Immature natural killer cell (primary cell): ENCODE measurements around the gene CACNA2D1. TPM values are rescaled to one million over a fixed set of nuclear protein-coding genes. Genes with fewer than 3 reads are reported as not detected.

Source experiments
- DNase-seq, 3 donors: peaks; one replicate each; pipeline ENCODE4 v3.0.0; 2022; ENCODE audit warnings: mixed read lengths in 1 of 3
- H3K27ac Mint-ChIP-seq, 6 donors: one replicate each; pipeline ENCODE4 v1.8.0; 2020; ENCODE audit warnings: mixed read lengths in 6 of 6, mild to moderate bottlenecking in 5 of 6, inconsistent platforms in 4 of 6, moderate library complexity in 3 of 6
- H3K27me3 Mint-ChIP-seq, 3 donors: one replicate each; pipeline ENCODE4 v1.8.0; 2020 to 2021; ENCODE audit warnings: low read depth in 3 of 3, mild to moderate bottlenecking in 3 of 3, mixed read lengths in 3 of 3, moderate library complexity in 3 of 3, inconsistent platforms in 1 of 3
- H3K36me3 Mint-ChIP-seq, 3 donors: one replicate each; pipeline ENCODE4 v1.8.0; 2020; ENCODE audit warnings: mixed read lengths in 3 of 3, inconsistent platforms in 2 of 3, mild to moderate bottlenecking in 2 of 3
- H3K4me1 Mint-ChIP-seq, 2 donors: one replicate each; pipeline ENCODE4 v1.8.0; 2020; ENCODE audit warnings: inconsistent platforms in 2 of 2, mild to moderate bottlenecking in 2 of 2, mixed read lengths in 2 of 2, moderate library complexity in 1 of 2
- H3K4me3 Mint-ChIP-seq, 5 donors: one replicate each; pipeline ENCODE4 v1.8.0; 2020; ENCODE audit warnings: mild to moderate bottlenecking in 5 of 5, mixed read lengths in 5 of 5, inconsistent platforms in 3 of 5, moderate library complexity in 3 of 5
- H3K9me3 Mint-ChIP-seq, 6 donors: one replicate each; pipeline ENCODE4 v1.8.0; 2020; ENCODE audit warnings: mild to moderate bottlenecking in 6 of 6, mixed read lengths in 6 of 6, inconsistent platforms in 4 of 6, moderate library complexity in 3 of 6
- polyA plus RNA-seq, 3 donors: library from polyadenylated mRNA; unstranded; fragments of 300-500 nt; fragmentation: Illumina TruSeq; gene quantifications; one replicate each; pipeline ENCODE4 v1.2.3, GENCODE V29; 2021

The CACNA2D1 gene
- polyA plus RNA-seq, 3 donors from 2014 or later, result not detected

GRCh38 chr7:82126576-82126975 is 317.0 kb downstream of the CACNA2D1 start:
- H3K4me3 Mint-ChIP-seq, result no peak overlapping the region
- H3K9me3 Mint-ChIP-seq, result peaks cover 0 to 40% (median 9%) of the 10 kb centered on the region in 6 donors
- no peaks in the 10 kb centered on the region for H3K36me3 Mint-ChIP-seq
- H3K4me1 Mint-ChIP-seq, result no peaks in the 10 kb centered on the region
- peaks cover 0 to 1% (median 0%) of the 10 kb centered on the region in 3 donors for H3K27me3 Mint-ChIP-seq
- no peak for DNase-seq
- H3K27ac Mint-ChIP-seq, result no peak overlapping the region

- DNase-seq, result no peak
- no peaks in the 10 kb centered on the region for H3K36me3 Mint-ChIP-seq
- no peak overlapping the region for H3K4me3 Mint-ChIP-seq
- H3K27ac Mint-ChIP-seq, result no peak overlapping the region
- peaks cover 0 to 3% (median 0%) of the 10 kb centered on the region in 3 donors for H3K27me3 Mint-ChIP-seq
- H3K9me3 Mint-ChIP-seq, result peaks cover 2 to 40% (median 10%) of the 10 kb centered on the region in 6 donors
- H3K4me1 Mint-ChIP-seq, result no peaks in the 10 kb centered on the region
Measured at GRCh38 chr7:82124445-82124844, 319.1 kb downstream of the CACNA2D1 start.

- H3K4me1 Mint-ChIP-seq, result no peaks in the 10 kb centered on the region
- peaks cover 2 to 30% (median 8%) of the 10 kb centered on the region in 6 donors for H3K9me3 Mint-ChIP-seq
- no peak for DNase-seq
- no peak overlapping the region for H3K4me3 Mint-ChIP-seq
- peaks cover 0 to 3% (median 0%) of the 10 kb centered on the region in 3 donors for H3K27me3 Mint-ChIP-seq
- H3K36me3 Mint-ChIP-seq, result no peaks in the 10 kb centered on the region
- H3K27ac Mint-ChIP-seq, result no peak overlapping the region
Measured at GRCh38 chr7:82122275-82122674, 321.3 kb downstream of the CACNA2D1 start.

DNA sequence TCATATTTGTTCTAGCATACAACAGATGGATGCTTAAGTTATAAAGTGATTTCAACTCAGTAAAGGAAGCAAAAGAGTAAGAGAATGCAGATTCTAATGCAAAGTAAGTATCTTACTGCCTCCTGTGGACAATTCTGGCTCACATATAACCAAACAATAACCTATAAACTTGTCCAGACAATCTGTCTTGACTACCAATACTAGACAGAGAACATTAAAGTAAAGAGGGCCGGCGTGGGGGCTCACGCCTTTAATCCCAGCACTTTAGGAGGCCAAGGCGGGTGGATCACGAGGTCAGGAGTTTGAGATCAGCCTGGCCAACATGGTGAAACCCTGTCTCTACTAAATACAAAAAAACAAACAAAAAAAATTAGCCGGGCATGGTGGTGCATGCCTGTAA is 329.3 kb downstream of the CACNA2D1 start:
- peaks cover 0 to 2% (median 0%) of the 10 kb centered on the region in 3 donors for H3K27me3 Mint-ChIP-seq
- no peak for DNase-seq
- H3K4me1 Mint-ChIP-seq, result no peaks in the 10 kb centered on the region
- no peak overlapping the region for H3K27ac Mint-ChIP-seq
- no peak overlapping the region for H3K4me3 Mint-ChIP-seq
- no peaks in the 10 kb centered on the region for H3K36me3 Mint-ChIP-seq
- H3K9me3 Mint-ChIP-seq, result peaks cover 0 to 31% (median under 1%) of the 10 kb centered on the region in 6 donors

DNA sequence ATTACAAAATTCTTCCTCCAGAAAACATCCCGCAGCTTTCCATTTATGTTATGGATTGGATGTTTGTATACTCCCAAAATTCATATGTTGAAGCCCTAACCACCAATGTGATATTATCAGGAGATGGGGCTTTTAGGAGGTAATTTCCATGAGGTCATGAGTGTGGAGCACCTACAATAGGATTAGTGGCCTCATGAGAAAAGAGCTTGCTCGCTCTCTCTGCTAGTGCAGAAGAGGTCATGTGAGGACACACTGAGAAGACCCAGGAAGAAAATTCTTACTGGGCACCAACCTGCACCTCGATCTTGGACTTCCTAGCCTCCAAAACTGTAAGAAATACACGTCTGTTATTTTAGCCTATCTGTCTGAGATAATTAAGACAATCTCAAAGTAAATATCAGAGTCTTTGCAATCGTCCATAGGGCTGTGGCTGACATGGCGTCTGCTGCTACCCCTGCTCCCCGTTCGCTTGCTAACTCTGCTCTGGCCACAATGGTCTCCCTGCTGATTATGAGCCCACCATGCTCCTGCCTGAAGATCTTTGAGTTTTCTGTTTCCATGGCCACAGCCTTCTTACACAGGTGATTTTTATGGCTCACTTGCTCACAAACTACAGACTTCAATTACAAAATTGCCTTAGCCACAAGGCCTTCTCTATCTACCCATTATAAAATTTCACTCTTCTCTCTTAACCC is 333.3 kb downstream of the CACNA2D1 start:
- no peak overlapping the region for H3K27ac Mint-ChIP-seq
- H3K4me3 Mint-ChIP-seq, result no peak overlapping the region
- H3K36me3 Mint-ChIP-seq, result no peaks in the 10 kb centered on the region
- H3K9me3 Mint-ChIP-seq, result peaks cover 0 to 35% (median 3%) of the 10 kb centered on the region in 6 donors
- no peak for DNase-seq
- no peaks in the 10 kb centered on the region for H3K4me1 Mint-ChIP-seq
- peaks cover 0 to 3% (median 0%) of the 10 kb centered on the region in 3 donors for H3K27me3 Mint-ChIP-seq

DNA sequence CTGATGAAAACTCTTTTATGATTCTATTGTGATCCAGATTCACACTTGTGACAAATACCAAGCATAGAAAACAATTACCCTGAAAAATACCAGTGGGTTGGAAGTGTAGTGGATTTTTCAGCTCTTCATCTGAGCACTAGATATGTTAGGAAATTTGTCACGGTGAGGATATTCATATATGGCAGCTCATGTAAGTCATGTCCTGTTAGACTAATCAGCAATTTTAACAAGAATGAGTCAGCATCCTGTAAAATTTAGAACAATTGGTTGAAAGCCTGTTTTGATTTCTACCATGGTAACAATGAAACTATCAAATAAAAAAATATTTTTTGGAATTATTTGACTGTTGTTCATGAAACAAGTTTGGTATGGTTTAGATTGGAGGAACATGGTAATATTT is 334.3 kb downstream of the CACNA2D1 start:
- no peak for DNase-seq
- Mint-ChIP-seq H3K36me3 (no peaks in the 10 kb centered on the region), H3K9me3 (peaks cover 0 to 35% (median 4%) of the 10 kb centered on the region in 6 donors), H3K4me3 (no peak overlapping the region), H3K4me1 (no peaks in the 10 kb centered on the region), H3K27ac (no peak overlapping the region), H3K27me3 (peaks cover 0 to 3% (median 0%) of the 10 kb centered on the region in 3 donors)

DNA sequence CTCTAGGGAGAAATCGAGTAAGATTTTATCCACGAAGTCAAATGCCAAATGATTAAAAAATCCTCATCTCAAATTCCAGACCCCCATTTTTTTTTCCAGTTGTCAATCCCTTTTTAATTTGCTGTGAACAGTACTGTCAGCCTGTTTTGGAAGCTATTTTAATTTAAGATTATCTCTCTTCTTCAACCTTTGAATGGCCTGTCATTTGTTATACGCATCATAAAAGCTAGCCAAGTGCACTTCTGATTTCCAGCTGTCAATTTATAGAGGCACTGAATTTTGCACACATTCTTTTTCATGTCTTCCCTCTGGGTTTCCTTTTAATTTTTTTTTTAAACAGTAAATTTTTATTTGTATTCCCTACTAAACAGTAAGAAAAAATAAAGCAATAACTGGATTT is 337.4 kb downstream of the CACNA2D1 start:
- no peak for DNase-seq
- H3K9me3 Mint-ChIP-seq, result peaks cover 0 to 28% (median 6%) of the 10 kb centered on the region in 6 donors
- H3K4me3 Mint-ChIP-seq, result no peak overlapping the region
- no peak overlapping the region for H3K27ac Mint-ChIP-seq
- peaks cover 0 to 1% (median 0%) of the 10 kb centered on the region in 3 donors for H3K27me3 Mint-ChIP-seq
- H3K4me1 Mint-ChIP-seq, result no peaks in the 10 kb centered on the region
- H3K36me3 Mint-ChIP-seq, result no peaks in the 10 kb centered on the region

GRCh38 chr7:82105463-82105862 is 338.1 kb downstream of the CACNA2D1 start:
- DNase-seq, result no peak

DNA sequence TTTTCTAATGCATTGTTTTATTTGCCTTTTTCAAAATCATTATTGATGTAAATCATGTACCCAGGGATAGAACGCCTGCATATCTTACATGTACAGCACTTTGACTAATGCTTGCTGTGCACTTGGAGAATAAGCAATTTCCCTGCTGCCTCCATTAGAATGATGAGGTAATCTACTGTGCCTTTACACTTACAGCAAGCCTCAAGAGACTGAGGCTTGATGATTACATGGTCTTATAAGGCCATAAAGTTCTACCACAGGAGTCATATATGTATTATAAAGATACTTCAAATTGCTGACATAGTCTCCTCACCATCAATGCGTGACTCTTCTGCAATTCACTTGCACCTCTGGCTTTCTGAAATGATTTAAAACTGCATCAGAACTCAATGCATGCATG is 345.2 kb downstream of the CACNA2D1 start:
- Mint-ChIP-seq H3K27me3 (no peaks in the 10 kb centered on the region), H3K4me1 (no peaks in the 10 kb centered on the region), H3K27ac (no peak overlapping the region), H3K9me3 (peaks cover 0 to 17% (median 3%) of the 10 kb centered on the region in 6 donors), H3K4me3 (no peak overlapping the region), H3K36me3 (no peaks in the 10 kb centered on the region)
- DNase-seq, result no peak

More at GRCh38 chr7:82105463-82105862, 338.1 kb downstream of the CACNA2D1 start:
- no peaks in the 10 kb centered on the region for H3K36me3 Mint-ChIP-seq
- no peaks in the 10 kb centered on the region for H3K4me1 Mint-ChIP-seq
- H3K27me3 Mint-ChIP-seq, result peaks cover 0 to 1% (median 0%) of the 10 kb centered on the region in 3 donors
- no peak overlapping the region for H3K4me3 Mint-ChIP-seq
- H3K9me3 Mint-ChIP-seq, result peaks cover 0 to 23% (median 6%) of the 10 kb centered on the region in 6 donors
- H3K27ac Mint-ChIP-seq, result no peak overlapping the region

GRCh38 chr7:82091126-82091684 is 352.4 kb downstream of the CACNA2D1 start:
- no peaks in the 10 kb centered on the region for H3K36me3 Mint-ChIP-seq
- H3K27me3 Mint-ChIP-seq, result no peaks in the 10 kb centered on the region
- no peak overlapping the region for H3K4me3 Mint-ChIP-seq
- no peak overlapping the region for H3K27ac Mint-ChIP-seq
- peaks cover 0 to 5% (median 4%) of the 10 kb centered on the region in 6 donors for H3K9me3 Mint-ChIP-seq
- no peaks in the 10 kb centered on the region for H3K4me1 Mint-ChIP-seq
- DNase-seq, result no peak

GRCh38 chr7:82087099-82087498 is 356.5 kb downstream of the CACNA2D1 start:
- H3K9me3 Mint-ChIP-seq, result peaks cover 0 to 17% (median 4%) of the 10 kb centered on the region in 6 donors

GRCh38 chr7:82085116-82085515 is 358.5 kb downstream of the CACNA2D1 start:
- Mint-ChIP-seq H3K27me3 (no peaks in the 10 kb centered on the region), H3K36me3 (no peaks in the 10 kb centered on the region), H3K27ac (no peak overlapping the region), H3K4me3 (no peak overlapping the region), H3K4me1 (no peaks in the 10 kb centered on the region), H3K9me3 (peaks cover 0 to 17% (median 3%) of the 10 kb centered on the region in 6 donors)
- DNase-seq, result no peak

More at GRCh38 chr7:82087099-82087498, 356.5 kb downstream of the CACNA2D1 start:
- H3K27me3 Mint-ChIP-seq, result no peaks in the 10 kb centered on the region
- H3K36me3 Mint-ChIP-seq, result no peaks in the 10 kb centered on the region
- H3K4me3 Mint-ChIP-seq, result no peak overlapping the region
- H3K4me1 Mint-ChIP-seq, result no peaks in the 10 kb centered on the region
- H3K27ac Mint-ChIP-seq, result no peak overlapping the region
- no peak for DNase-seq

- H3K4me3 Mint-ChIP-seq, result no peak overlapping the region
- no peak for DNase-seq
- peaks cover 0 to 2% (median 0%) of the 10 kb centered on the region in 3 donors for H3K27me3 Mint-ChIP-seq
- no peak overlapping the region for H3K27ac Mint-ChIP-seq
- no peaks in the 10 kb centered on the region for H3K4me1 Mint-ChIP-seq
- H3K36me3 Mint-ChIP-seq, result no peaks in the 10 kb centered on the region
- H3K9me3 Mint-ChIP-seq, result peaks cover 0 to 18% (median 4%) of the 10 kb centered on the region in 6 donors
Measured at GRCh38 chr7:82081644-82082224, 361.8 kb downstream of the CACNA2D1 start.

DNA sequence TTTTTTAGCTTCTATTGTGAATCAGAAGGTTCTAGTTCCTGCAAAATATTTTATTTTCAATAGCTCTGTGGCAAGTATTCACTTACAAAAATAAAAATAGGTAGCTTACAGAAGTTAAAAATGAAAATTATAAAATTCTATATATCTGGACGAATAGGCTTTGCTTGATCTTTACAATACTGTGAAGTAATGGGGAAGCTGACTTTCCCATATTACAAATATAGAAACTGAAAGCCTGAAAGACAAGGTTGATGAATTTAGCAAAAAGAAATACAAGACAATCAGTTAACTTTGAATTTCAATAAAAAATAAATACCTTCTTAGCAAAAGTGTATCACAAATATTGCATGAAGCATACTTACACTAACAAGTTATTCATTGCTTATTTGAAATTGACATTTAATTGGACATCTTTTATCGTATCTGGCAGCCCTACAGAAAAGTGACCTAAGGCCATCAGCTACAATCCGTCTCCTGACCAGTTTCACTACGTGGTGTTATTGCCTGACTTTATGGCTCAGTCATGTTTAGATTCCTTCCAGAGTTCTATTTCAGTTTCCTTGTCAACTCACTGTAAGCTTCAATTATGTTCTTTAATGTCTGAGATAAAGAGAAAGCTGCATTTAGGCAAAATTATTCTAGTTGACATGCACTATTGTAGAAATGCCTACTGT is 363.2 kb downstream of the CACNA2D1 start:
- H3K36me3 Mint-ChIP-seq, result no peaks in the 10 kb centered on the region
- H3K27me3 Mint-ChIP-seq, result peaks cover 0 to 2% (median 0%) of the 10 kb centered on the region in 3 donors
- DNase-seq, result no peak
- H3K4me3 Mint-ChIP-seq, result no peak overlapping the region
- no peaks in the 10 kb centered on the region for H3K4me1 Mint-ChIP-seq
- no peak overlapping the region for H3K27ac Mint-ChIP-seq
- peaks cover 0 to 18% (median 5%) of the 10 kb centered on the region in 6 donors for H3K9me3 Mint-ChIP-seq
